ENCODE results near the gene TSACC. TPM values are rescaled to one million over a fixed set of nuclear protein-coding genes. Genes with fewer than 3 reads are reported as not detected.
A peak's percentile ranks its signal among the peaks of the same experiment; 100 is the strongest.
"Not testable (repeated sequence)": the region's sequence is repeated elsewhere in the genome, so short reads cannot be mapped to it uniquely, and the experiment has no call there.

Gene TSACC
- total RNA-seq, 6 experiments from 2014 or later, result 0.37 to 1.1 (median 0.99) TPM; not detected in 2

GRCh38 chr1:156366378-156367166, 28.2 kb downstream of the TSACC start:
- peaks cover 0 to 22% (median 0%) of the 10 kb centered on the region in 4 donors for H3K4me1 ChIP-seq
- DNase-seq, result no peak
- no peaks in the 10 kb centered on the region for H3K9me3 ChIP-seq
- H3K27ac ChIP-seq, result no peak overlapping the region
- no peaks in the 10 kb centered on the region for H3K27me3 ChIP-seq
- whole genome bisulfite sequencing (ENCODE audit: insufficient coverage, low coverage, low lambda C conversion rate, missing lambda C conversion rate), result 100% methylated on average over 1 of the region's 5 CpGs
- TF ChIP-seq CTCF (IDR thresholded peaks at IDR 0.05) (no peak), POLR2A (IDR thresholded peaks at IDR 0.05) (no peak)
- no peak overlapping the region for H3K4me3 ChIP-seq
- no peaks in the 10 kb centered on the region for H3K36me3 ChIP-seq
- ATAC-seq, result no peak
- intact Hi-C loops (cut with DNase I), result no loop called here

GRCh38 chr1:156367383-156368156, 29.2 kb downstream of the TSACC start:
- no peak overlapping the region for H3K4me3 ChIP-seq
- TF ChIP-seq CTCF (IDR thresholded peaks at IDR 0.05) (no peak), POLR2A (IDR thresholded peaks at IDR 0.05) (no peak)
- H3K27me3 ChIP-seq, result no peaks in the 10 kb centered on the region
- intact Hi-C loops (cut with DNase I), result no loop called here
- ATAC-seq (no peak), DNase-seq (no peak)
- H3K36me3 ChIP-seq, result no peaks in the 10 kb centered on the region
- peaks cover 0 to 23% (median 0%) of the 10 kb centered on the region in 4 donors for H3K4me1 ChIP-seq
- no peaks in the 10 kb centered on the region for H3K9me3 ChIP-seq
- WGBS (ENCODE audit: insufficient coverage, low coverage, low lambda C conversion rate, missing lambda C conversion rate), result 68% methylated on average over 6 of the region's 9 CpGs
- H3K27ac ChIP-seq, result no peak overlapping the region

- intact Hi-C loops (cut with DNase I), result no loop called here
- DNase-seq, result no peak
- Histone ChIP-seq H3K4me1 (peaks cover 0 to 23% (median 0%) of the 10 kb centered on the region in 4 donors), H3K36me3 (no peaks in the 10 kb centered on the region), H3K4me3 (no peak overlapping the region), H3K27ac (peak overlapping the region in 1 of 3 donors; percentile 11), H3K27me3 (no peaks in the 10 kb centered on the region), H3K9me3 (no peaks in the 10 kb centered on the region)
- WGBS (ENCODE audit: insufficient coverage, low coverage, low lambda C conversion rate, missing lambda C conversion rate), result 72% methylated on average over 4 of the region's 7 CpGs
- ATAC-seq, result peak in 3 of 4 donors; percentile 6 to 44 (median 13)
- no peak for TF ChIP-seq CTCF (IDR thresholded peaks at IDR 0.05)
- TF ChIP-seq POLR2A (IDR thresholded peaks at IDR 0.05), result no peak
Observed at GRCh38 chr1:156368157-156368658, 29.9 kb downstream of the TSACC start.

GRCh38 chr1:156368889-156369684, 30.8 kb downstream of the TSACC start, which contains the start of gene RHBG:
Gene RHBG (plus strand): TSS chr1:156369211. CDS start chr1:156369250, 39 bp downstream.
- TF ChIP-seq CTCF (IDR thresholded peaks at IDR 0.05), result no peak
- TF ChIP-seq POLR2A (IDR thresholded peaks at IDR 0.05), result no peak
- H3K4me1 ChIP-seq, result peaks cover 0 to 23% (median 0%) of the 10 kb centered on the region in 4 donors
- ATAC-seq (peak; percentile 88 to 93 (median 92)), DNase-seq (peak; percentile 76 to 85 (median 80))
- no peaks in the 10 kb centered on the region for H3K27me3 ChIP-seq
- intact Hi-C loops (cut with DNase I), result no loop called here
- H3K9me3 ChIP-seq, result no peaks in the 10 kb centered on the region
- 6% methylated on average over 19 of the region's 48 CpGs for WGBS (ENCODE audit: insufficient coverage, low coverage, low lambda C conversion rate, missing lambda C conversion rate)
- H3K36me3 ChIP-seq, result no peaks in the 10 kb centered on the region
- peak within 1 kb of the TSS; percentile 37 to 65 (median 55) for H3K4me3 ChIP-seq
- peak within 1 kb of the TSS in 2 of 3 donors; percentile 7 to 11 for H3K27ac ChIP-seq

GRCh38 chr1:156369685-156370286, 31.5 kb downstream of the TSACC start:
- intact Hi-C loops (cut with DNase I), result not testable (repeated sequence)
- H3K4me3 ChIP-seq, result peak overlapping the region in 2 of 3 donors; percentile 55 to 65

More at GRCh38 chr1:156369685-156370286, 31.5 kb downstream of the TSACC start:
- 75% methylated on average over 9 of the region's 10 CpGs for WGBS (ENCODE audit: insufficient coverage, low coverage, low lambda C conversion rate, missing lambda C conversion rate)
- ATAC-seq, H3K9me3 ChIP-seq, H3K36me3 ChIP-seq, H3K27ac ChIP-seq, H3K27me3 ChIP-seq, DNase-seq: not testable (repeated sequence)
- H3K4me1 ChIP-seq, result peaks cover 0 to 23% (median 0%) of the 10 kb centered on the region in 4 donors
